Germinal center (tissue), 1 donor: ENCODE measurements around the gene CAMK2A.
"Not testable (repeated sequence)": the region's sequence is repeated elsewhere in the genome, so short reads cannot be mapped to it uniquely, and the experiment has no call there.

Experiments used
- DNase-seq: peaks from one replicate; pipeline ENCODE4 v3.0.0; 2012; ENCODE audit warnings: mixed read lengths, low spot score

CAMK2A gene

GRCh38 chr5:150236313-150236712, 53.3 kb downstream of the CAMK2A start:
- no peak for DNase-seq

- DNase-seq: no peak
Measured at GRCh38 chr5:150235500-150235854, 54.1 kb downstream of the CAMK2A start.

DNA sequence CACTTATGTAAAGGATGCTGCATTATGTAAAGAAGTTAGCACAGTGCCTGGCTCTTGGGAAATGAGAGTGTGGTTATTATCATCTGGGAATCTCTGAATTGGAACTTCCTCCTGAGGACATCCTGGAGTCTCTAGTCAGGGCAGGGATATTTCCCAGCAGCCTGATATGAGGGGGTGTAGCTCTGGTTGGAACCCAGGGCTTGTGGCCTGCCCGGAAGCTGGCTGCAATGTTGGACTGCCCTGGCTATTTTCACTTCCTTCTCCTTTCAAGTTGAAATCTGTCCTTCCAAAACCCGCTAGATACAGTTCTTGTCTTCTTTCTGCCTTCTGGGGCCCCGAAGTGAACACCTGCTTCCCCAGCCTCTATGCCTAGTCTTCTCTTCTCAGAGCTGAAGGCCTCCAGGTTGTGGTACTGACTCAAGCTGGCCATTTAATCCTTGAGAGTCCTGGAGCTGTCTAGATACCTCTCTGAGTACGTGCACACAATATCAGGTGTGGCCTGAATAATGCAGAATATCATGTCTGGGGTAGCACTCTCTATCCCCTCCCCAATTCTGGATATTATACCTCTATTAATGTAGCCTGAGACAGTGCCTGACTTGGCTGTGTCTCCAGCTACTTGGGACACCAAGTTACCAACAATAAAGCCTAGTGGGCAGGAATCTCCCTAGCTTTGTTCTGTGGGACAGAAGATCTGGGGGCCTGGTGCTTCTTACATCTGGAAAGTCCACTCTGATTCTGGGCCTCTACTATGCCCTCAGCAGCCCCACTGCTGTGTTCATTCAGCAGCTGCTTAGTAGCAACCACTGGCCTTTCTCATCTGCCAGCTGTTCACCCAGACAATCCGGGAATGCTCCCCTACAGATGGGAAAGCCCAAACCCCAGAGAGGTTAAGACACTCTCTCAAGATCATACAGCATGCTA, 54.7 kb downstream of the CAMK2A start:
- no peak for DNase-seq

GRCh38 chr5:150233706-150234105, 55.9 kb downstream of the CAMK2A start:
- DNase-seq: not testable (repeated sequence)

- no peak for DNase-seq
Measured at GRCh38 chr5:150230842-150231241, 58.7 kb downstream of the CAMK2A start.

DNA sequence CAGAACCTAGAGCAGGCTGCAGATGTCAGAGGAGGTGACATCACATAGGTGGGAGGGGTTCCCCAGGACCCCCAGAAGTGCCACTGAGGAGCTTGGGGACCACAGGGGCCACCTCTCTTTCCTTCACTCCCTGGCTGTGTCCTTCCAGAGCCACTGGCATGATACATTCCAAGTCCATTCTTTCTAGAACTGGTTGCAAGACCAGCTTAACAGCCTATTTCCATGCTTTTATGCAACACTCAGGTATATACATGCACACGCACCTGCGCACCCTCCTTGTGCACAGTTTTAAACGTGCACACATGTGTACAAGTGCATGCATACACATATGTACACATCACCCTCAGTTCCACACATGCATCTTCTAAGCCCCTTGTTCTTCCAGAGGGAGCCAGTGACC, 60.0 kb downstream of the CAMK2A start:
- no peak for DNase-seq

- DNase-seq: no peak
Measured at GRCh38 chr5:150227606-150228273, 61.8 kb downstream of the CAMK2A start.

- no peak for DNase-seq
Measured at GRCh38 chr5:150227036-150227435, 62.5 kb downstream of the CAMK2A start.

- DNase-seq: no peak
Measured at GRCh38 chr5:150224483-150225027, 65.0 kb downstream of the CAMK2A start.

- DNase-seq: no peak
Measured at GRCh38 chr5:150223474-150223873, 66.1 kb downstream of the CAMK2A start.

DNA sequence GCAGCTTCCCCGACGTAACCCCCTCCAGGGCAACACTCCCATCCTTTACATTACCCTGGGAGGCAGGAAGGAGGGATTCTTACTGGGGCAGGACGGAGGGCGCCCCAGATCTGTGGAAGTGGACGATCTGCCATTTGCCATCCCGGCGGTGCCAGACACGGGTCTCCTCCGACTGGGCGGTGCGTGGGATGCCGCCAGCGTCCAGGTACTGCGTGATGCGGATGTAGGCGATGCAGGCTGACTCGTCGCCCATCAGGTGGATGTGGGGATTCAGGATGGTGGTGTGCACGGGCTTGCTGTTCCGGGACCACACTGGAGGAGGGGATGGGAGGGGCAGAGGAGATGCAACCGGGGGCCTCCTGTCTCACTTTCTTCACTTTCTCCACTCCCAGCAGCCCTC, 66.7 kb downstream of the CAMK2A start:
- no peak for DNase-seq

DNA sequence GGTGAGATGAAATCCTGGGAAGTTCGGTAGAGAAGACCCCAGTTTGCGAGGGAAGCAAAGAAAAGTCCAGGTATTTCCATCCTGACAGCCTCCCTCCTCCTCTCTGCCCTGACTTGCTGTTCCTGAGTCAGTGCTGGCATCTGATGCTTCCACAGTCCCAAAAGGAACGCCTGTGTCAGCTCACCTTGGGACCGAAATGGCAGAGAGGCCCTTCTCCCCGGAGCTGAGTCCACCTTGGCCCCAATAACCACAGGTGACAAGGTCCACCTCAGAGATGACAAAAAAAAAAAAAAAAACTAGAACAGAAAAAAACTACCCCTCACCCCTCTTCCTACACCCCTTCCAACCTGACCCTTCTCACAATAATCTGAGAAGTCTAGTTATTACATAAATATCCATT, 68.1 kb downstream of the CAMK2A start:
- DNase-seq: no peak

GRCh38 chr5:150219861-150220260, 69.7 kb downstream of the CAMK2A start:
- DNase-seq: no peak

- no peak for DNase-seq
Measured at GRCh38 chr5:150219142-150219541, 70.4 kb downstream of the CAMK2A start.

- DNase-seq: no peak
Measured at GRCh38 chr5:150218693-150219035, 70.9 kb downstream of the CAMK2A start.

DNA sequence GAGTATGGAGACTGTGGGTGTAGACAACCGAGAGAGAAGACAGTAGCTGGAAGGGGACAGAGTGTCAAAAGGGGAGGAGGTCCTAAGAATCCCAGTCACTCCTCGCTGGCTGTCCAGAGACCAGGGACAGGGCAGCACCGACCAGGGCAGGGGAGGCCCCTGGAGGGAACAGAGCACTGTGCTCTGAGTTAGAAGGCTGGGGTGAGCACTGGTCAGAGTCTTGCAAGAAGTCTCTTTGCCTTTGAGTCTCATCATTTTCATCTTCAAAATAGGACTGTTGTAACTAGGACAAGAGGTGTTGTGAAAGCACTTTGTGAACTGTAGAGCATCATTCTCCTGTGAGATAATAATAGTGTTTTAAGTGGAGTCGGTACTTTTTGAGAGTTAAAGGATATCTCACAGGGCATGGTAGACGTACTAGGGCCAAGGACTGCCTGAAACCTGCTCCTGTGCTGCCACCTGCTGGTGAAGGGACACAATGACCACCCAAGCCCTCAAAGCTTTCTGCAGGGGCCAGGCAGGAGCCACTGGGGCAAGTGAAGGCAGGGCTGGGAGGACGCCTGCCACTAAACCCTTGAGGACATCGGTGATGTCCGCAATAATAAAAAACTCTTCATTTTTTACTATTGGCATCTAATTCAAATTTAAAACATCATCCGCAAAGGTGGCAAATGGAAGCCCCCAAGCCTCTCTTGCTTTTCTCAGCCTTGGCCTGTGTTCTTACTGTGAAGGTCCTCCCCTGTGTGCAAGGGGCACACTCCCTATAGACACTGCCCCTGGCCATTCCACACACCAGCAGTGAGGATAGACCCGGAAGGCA, 71.5 kb downstream of the CAMK2A start:
- DNase-seq: peak; percentile 80

- no peak for DNase-seq
Measured at GRCh38 chr5:150217038-150217437, 72.5 kb downstream of the CAMK2A start.

- DNase-seq: no peak
Measured at GRCh38 chr5:150215979-150216944, 73.3 kb downstream of the CAMK2A start.

GRCh38 chr5:150214289-150214688, 75.3 kb downstream of the CAMK2A start:
- no peak for DNase-seq

GRCh38 chr5:150213530-150213929, 76.0 kb downstream of the CAMK2A start:
- DNase-seq: no peak
